Measurements from ENCODE around the gene ZFPM1. TPM values are rescaled to one million over a fixed set of nuclear protein-coding genes. Genes with fewer than 3 reads are reported as not detected.

ZFPM1 gene
- total RNA-seq, 4 donors from 2014 or later: 4.2 to 9.3 (median 5.1) TPM

DNA sequence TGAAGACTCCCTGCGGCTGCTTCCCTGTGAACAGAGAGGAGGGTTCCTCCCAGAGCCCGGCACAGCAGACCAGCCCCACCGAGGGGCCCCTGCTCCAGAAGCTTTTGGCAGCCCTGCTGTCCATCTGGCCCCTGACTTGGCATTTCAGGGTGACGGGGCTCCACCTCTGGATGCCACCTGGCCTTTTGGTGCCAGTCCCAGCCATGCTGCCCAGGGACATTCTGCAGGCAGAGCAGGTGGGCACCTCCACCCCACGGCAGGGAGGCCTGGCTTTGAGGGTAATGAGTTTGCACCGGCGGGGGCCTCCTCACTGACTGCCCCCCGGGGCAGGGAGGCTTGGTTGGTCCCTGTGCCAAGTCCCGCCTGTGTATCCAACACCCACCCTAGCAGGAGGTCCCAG lies 20.3 kb upstream of the ZFPM1 start:
- 100% methylated on average over 2 of the region's 9 CpGs for WGBS
- peaks cover 45% of the 10 kb centered on the region for H3K27me3 ChIP-seq

DNA sequence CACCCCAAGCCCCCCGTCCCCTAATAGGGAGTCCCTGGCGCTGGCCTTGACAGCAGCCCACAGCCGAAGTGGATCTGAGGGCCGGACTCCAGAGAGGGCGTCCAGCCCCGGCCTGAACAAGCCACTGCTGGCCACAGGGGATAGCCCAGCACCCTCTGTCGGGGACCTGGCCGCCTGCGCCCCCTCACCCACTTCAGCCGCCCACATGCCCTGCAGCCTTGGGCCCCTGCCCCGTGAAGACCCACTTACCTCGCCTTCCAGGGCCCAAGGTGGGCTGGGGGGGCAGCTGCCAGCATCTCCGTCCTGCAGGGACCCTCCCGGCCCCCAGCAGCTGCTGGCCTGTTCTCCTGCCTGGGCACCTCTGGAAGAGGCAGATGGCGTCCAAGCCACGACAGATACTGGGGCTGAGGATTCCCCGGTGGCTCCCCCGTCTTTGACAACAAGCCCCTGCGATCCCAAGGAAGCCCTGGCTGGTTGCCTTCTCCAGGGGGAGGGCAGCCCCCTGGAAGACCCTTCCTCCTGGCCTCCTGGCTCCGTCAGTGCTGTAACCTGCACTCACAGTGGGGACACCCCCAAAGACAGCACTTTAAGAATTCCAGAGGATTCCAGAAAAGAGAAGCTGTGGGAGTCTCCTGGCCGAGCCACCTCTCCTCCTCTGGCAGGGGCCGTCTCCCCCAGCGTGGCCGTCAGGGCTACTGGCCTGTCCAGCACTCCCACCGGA lies 19.3 kb upstream of the ZFPM1 start:
- DNase-seq (ENCODE audit: low spot score in 2 of 2): no peak
- no peaks in the 10 kb centered on the region for H3K9me3 ChIP-seq
- TF ChIP-seq POLR2A (IDR thresholded peaks at IDR 0.05) (no peak), POLR2AphosphoS5 (IDR thresholded peaks at IDR 0.05) (no peak), EP300 (IDR thresholded peaks at IDR 0.05) (no peak)
- TF ChIP-seq, protein P1, sequence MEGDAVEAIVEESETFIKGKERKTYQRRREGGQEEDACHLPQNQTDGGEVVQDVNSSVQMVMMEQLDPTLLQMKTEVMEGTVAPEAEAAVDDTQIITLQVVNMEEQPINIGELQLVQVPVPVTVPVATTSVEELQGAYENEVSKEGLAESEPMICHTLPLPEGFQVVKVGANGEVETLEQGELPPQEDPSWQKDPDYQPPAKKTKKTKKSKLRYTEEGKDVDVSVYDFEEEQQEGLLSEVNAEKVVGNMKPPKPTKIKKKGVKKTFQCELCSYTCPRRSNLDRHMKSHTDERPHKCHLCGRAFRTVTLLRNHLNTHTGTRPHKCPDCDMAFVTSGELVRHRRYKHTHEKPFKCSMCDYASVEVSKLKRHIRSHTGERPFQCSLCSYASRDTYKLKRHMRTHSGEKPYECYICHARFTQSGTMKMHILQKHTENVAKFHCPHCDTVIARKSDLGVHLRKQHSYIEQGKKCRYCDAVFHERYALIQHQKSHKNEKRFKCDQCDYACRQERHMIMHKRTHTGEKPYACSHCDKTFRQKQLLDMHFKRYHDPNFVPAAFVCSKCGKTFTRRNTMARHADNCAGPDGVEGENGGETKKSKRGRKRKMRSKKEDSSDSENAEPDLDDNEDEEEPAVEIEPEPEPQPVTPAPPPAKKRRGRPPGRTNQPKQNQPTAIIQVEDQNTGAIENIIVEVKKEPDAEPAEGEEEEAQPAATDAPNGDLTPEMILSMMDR (IDR thresholded peaks at IDR 0.05): no peak
- peaks cover 34% of the 10 kb centered on the region for H3K4me1 ChIP-seq
- no peaks in the 10 kb centered on the region for H3K36me3 ChIP-seq
- WGBS: 86% methylated on average over 9 of the region's 25 CpGs
- no peak overlapping the region for H3K4me3 ChIP-seq
- H3K27me3 ChIP-seq: peaks cover 41% of the 10 kb centered on the region
- H3K27ac ChIP-seq: no peak overlapping the region

More for the DNA sequence above, 20.3 kb upstream of the ZFPM1 start:
- H3K4me3 ChIP-seq: no peak overlapping the region
- H3K27ac ChIP-seq: no peak overlapping the region
- DNase-seq (ENCODE audit: low spot score in 2 of 2): no peak
- no peaks in the 10 kb centered on the region for H3K36me3 ChIP-seq
- no peaks in the 10 kb centered on the region for H3K9me3 ChIP-seq
- H3K4me1 ChIP-seq: peaks cover 34% of the 10 kb centered on the region
- no peak for TF ChIP-seq EP300 (IDR thresholded peaks at IDR 0.05)
- TF ChIP-seq POLR2A (IDR thresholded peaks at IDR 0.05): no peak
- TF ChIP-seq, protein P1 (IDR thresholded peaks at IDR 0.05): no peak
- TF ChIP-seq POLR2AphosphoS5 (IDR thresholded peaks at IDR 0.05): no peak

DNA sequence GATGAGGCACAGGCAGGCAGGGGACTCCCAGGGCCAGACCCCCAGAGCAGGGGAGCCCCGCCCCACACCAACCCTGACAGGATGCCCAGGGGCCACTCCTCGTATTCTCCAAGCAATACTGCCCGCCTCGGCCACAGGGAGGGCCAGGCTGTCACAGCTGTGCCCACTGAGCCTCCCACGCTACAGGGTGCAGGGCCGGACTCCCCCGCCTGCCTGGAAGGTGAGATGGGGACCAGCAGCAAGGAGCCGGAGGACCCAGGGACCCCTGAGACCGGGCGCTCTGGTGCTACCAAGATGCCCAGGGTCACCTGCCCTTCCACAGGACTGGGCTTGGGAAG lies 18.8 kb upstream of the ZFPM1 start:
- whole genome bisulfite sequencing: 100% methylated on average over 2 of the region's 10 CpGs
- no peak overlapping the region for H3K4me3 ChIP-seq
- no peak for DNase-seq (ENCODE audit: low spot score in 2 of 2)
- TF ChIP-seq EP300 (IDR thresholded peaks at IDR 0.05) (no peak), POLR2A (IDR thresholded peaks at IDR 0.05) (no peak), POLR2AphosphoS5 (IDR thresholded peaks at IDR 0.05) (no peak)
- TF ChIP-seq, protein P1 (IDR thresholded peaks at IDR 0.05): no peak
- peaks cover 36% of the 10 kb centered on the region for H3K27me3 ChIP-seq
- no peaks in the 10 kb centered on the region for H3K9me3 ChIP-seq
- no peaks in the 10 kb centered on the region for H3K36me3 ChIP-seq
- H3K4me1 ChIP-seq: peaks cover 28% of the 10 kb centered on the region
- H3K27ac ChIP-seq: no peak overlapping the region

DNA sequence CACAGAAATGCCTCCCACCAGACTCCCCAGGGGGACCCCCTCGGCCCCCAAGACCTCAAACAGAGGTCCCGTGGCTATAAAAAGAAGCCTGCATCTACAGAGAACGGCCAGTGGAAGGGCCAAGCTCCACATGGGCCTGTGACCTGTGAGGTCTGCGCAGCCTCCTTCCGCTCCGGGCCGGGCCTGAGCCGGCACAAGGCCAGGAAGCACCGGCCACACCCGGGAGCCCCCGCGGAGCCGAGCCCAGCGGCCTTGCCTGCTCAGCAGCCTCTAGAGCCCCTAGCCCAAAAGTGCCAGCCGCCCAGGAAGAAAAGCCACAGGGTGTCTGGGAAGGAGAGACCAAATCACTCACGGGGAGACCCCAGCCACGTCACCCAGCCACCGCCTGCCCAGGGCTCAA lies 18.3 kb upstream of the ZFPM1 start:
- no peak for DNase-seq (ENCODE audit: low spot score in 2 of 2)
- Histone ChIP-seq H3K36me3 (no peaks in the 10 kb centered on the region), H3K27me3 (peaks cover 31% of the 10 kb centered on the region), H3K27ac (no peak overlapping the region), H3K9me3 (no peaks in the 10 kb centered on the region), H3K4me1 (peaks cover 24% of the 10 kb centered on the region), H3K4me3 (no peak overlapping the region)
- 80% methylated on average over 6 of the region's 18 CpGs for WGBS
- TF ChIP-seq POLR2AphosphoS5 (IDR thresholded peaks at IDR 0.05): no peak
- no peak for TF ChIP-seq POLR2A (IDR thresholded peaks at IDR 0.05)
- TF ChIP-seq EP300 (IDR thresholded peaks at IDR 0.05): no peak
- TF ChIP-seq, protein P1 (IDR thresholded peaks at IDR 0.05): no peak

DNA sequence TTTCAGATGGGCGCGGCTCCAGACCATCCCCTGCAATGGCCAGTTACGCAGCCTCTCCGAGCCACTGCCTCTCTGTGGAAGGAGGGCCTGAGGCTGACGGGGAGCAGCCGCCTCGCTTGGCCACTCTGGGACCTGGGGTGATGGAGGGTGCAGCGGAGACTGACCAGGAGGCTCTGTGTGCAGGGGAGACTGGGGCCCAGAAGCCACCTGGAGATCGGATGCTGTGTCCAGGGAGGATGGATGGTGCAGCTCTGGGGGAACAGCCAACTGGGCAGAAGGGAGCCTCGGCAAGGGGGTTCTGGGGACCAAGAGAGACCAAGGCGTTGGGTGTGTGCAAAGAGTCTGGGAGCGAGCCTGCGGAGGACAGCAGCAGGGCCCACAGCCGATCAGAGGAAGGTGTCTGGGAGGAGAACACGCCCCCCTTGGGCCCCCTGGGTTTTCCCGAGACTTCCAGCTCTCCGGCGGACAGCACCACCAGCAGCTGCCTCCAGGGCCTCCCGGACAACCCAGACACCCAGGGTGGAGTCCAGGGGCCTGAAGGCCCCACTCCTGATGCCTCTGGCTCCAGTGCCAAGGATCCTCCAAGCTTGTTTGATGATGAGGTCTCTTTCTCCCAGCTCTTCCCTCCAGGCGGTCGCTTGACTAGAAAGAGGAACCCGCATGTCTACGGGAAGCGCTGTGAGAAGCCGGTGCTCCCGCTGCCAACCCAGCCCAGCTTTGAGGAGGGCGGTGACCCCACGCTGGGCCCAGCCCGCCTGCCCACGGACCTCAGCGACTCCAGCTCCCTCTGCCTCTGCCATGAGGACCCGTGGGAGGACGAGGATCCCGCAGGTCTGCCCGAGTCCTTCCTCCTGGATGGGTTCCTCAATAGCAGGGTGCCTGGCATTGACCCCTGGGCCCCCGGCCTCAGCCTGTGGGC lies 17.4 kb upstream of the ZFPM1 start:
- peaks cover 15% of the 10 kb centered on the region for H3K4me1 ChIP-seq
- no peak overlapping the region for H3K4me3 ChIP-seq
- H3K9me3 ChIP-seq: no peaks in the 10 kb centered on the region
- 83% methylated on average over 29 of the region's 36 CpGs for WGBS
- H3K27me3 ChIP-seq: peaks cover 22% of the 10 kb centered on the region
- TF ChIP-seq POLR2A (IDR thresholded peaks at IDR 0.05): no peak
- TF ChIP-seq, protein P1 (IDR thresholded peaks at IDR 0.05): no peak
- TF ChIP-seq POLR2AphosphoS5 (IDR thresholded peaks at IDR 0.05): no peak
- no peak for TF ChIP-seq EP300 (IDR thresholded peaks at IDR 0.05)
- H3K36me3 ChIP-seq: no peaks in the 10 kb centered on the region
- H3K27ac ChIP-seq: no peak overlapping the region
- no peak for DNase-seq (ENCODE audit: low spot score in 2 of 2)

All from suprapubic skin (tissue), 4 donors.